Kidney epithelial cell (primary cell): ENCODE data around the gene SNTA1. TPM values are rescaled to one million over a fixed set of nuclear protein-coding genes. Genes with fewer than 3 reads are reported as not detected.
"Not testable (repeated sequence)": the region's sequence is repeated elsewhere in the genome, so short reads cannot be mapped to it uniquely, and the experiment has no call there.

Source experiments
- DNase-seq: peaks from one replicate; pipeline ENCODE4 v3.0.0-alpha.2; 2010; ENCODE audit warnings: low read depth
- H3K27me3 ChIP-seq: 2 replicates; pipeline ENCODE4 v1.6.0; 2011; ENCODE audit warnings: low read length; ENCODE audit not compliant: control insufficient read depth, insufficient read depth
- H3K36me3 ChIP-seq: 2 replicates; pipeline ENCODE4 v1.5.1; 2011; ENCODE audit warnings: low read length; ENCODE audit not compliant: control insufficient read depth, insufficient read depth
- H3K4me3 ChIP-seq: 2 replicates; pipeline ENCODE4 v1.5.1; 2011; ENCODE audit warnings: low read depth, mild to moderate bottlenecking, control low read depth, low read length
- CTCF ChIP-seq: IDR thresholded peaks from 2 replicates; pipeline ENCODE4 v1.5.1; 2011; ENCODE audit warnings: mild to moderate bottlenecking, moderate library complexity, low read length, control low read depth, inconsistent platforms; ENCODE audit not compliant: insufficient read depth, poor library complexity, severe bottlenecking
- total RNA-seq: library from RNA; depleted of rRNA; stranded (reverse); fragments of >200 nt; gene quantifications from 2 replicates; pipeline ENCODE4 v1.2.3, GENCODE V29; 2015

The SNTA1 gene
- total RNA-seq, 1 donor from 2014 or later: 13.7 TPM

- Histone ChIP-seq H3K4me3 (no peak overlapping the region), H3K27me3 (no peaks in the 10 kb centered on the region), H3K36me3 (peaks cover 1% of the 10 kb centered on the region)
- DNase-seq: no peak
- no peak for TF ChIP-seq CTCF
These were observed 51.7 kb downstream of the SNTA1 start for GRCh38 chr20:33391722-33392415.

GRCh38 chr20:33389326-33389725 lies 54.2 kb downstream of the SNTA1 start:
- H3K27me3 ChIP-seq, H3K4me3 ChIP-seq, DNase-seq, H3K36me3 ChIP-seq: not testable (repeated sequence)

DNA sequence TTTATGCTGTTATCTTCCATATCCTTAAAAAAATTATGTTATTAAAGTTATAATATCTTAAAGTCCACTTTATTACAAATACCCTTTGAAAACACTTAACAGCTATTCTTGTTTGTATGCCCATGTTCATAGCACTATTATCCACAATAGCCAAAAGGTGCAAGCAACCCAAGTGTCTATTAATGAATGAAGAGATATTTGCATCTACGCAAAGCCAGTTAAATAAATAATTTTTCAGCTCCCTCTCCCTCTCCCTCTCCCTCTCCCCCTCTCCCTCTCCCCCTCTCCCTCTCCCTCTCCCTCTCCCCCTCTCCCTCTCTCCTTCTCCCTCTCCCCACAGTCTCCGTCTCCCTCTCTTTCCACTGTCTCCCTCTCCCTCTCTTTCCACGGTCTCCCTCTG lies 55.3 kb downstream of the SNTA1 start:
- H3K4me3 ChIP-seq: no peak overlapping the region
- H3K27me3 ChIP-seq: no peaks in the 10 kb centered on the region
- no peak for DNase-seq
- H3K36me3 ChIP-seq: no peaks in the 10 kb centered on the region
- TF ChIP-seq CTCF: no peak

GRCh38 chr20:33387177-33387576 lies 56.4 kb downstream of the SNTA1 start:
- DNase-seq: no peak

GRCh38 chr20:33386673-33387072 lies 56.9 kb downstream of the SNTA1 start:
- no peak for TF ChIP-seq CTCF
- H3K36me3 ChIP-seq: no peaks in the 10 kb centered on the region
- no peak overlapping the region for H3K4me3 ChIP-seq
- H3K27me3 ChIP-seq: no peaks in the 10 kb centered on the region
- no peak for DNase-seq

More at GRCh38 chr20:33387177-33387576, 56.4 kb downstream of the SNTA1 start:
- TF ChIP-seq CTCF: no peak
- Histone ChIP-seq H3K27me3 (no peaks in the 10 kb centered on the region), H3K36me3 (no peaks in the 10 kb centered on the region), H3K4me3 (no peak overlapping the region)

GRCh38 chr20:33377366-33377765 lies 66.2 kb downstream of the SNTA1 start:
- no peak for TF ChIP-seq CTCF
- no peaks in the 10 kb centered on the region for H3K27me3 ChIP-seq
- no peaks in the 10 kb centered on the region for H3K36me3 ChIP-seq
- no peak overlapping the region for H3K4me3 ChIP-seq
- DNase-seq: no peak
